Endothelial cell of umbilical vein (primary cell): Measurements from ENCODE around the gene GIMAP8. TPM values are rescaled to one million over a fixed set of nuclear protein-coding genes. Genes with fewer than 3 reads are reported as not detected.

Experiments used
- BruUV-seq: library from RNA; stranded (reverse); fragments of 400-500 nt; replicated peaks from 2 replicates; lab custom pipeline; 2021; lab: Mats Ljungman, UMichigan
- CTCF ChIA-PET: fragments of 300-600, 350-600 bp; sonication (Branson Sonifier 250); formaldehyde crosslinking; loops from one replicate; lab custom pipeline; 2021; ENCODE audit warnings: antibody characterized with exemption, inconsistent platforms; lab: Charles Lee
- POLR2A ChIA-PET: fragments of 300-600, 350-600 bp; sonication (Branson Sonifier 250); formaldehyde crosslinking; loops from one replicate; lab custom pipeline; 2021; ENCODE audit warnings: antibody characterized with exemption, inconsistent platforms; lab: Charles Lee
- DNase-seq: peaks from one replicate; pipeline ENCODE4 v3.0.0-alpha.2; 2011; ENCODE audit warnings: low read depth, low spot score
- FAIRE-seq: peaks from 2 replicates; lab custom pipeline; 2011; peaks lifted over from hg19 to GRCh38; lab: Jason Lieb, UNC
- H2AFZ ChIP-seq: 2 replicates; pipeline ENCODE4 v1.6.0; 2012; ENCODE audit warnings: low read depth, low read length, control low read depth, inconsistent platforms
- H3K27ac ChIP-seq: 2 replicates; pipeline ENCODE4 v1.5.1; 2011; ENCODE audit warnings: low read depth, mild to moderate bottlenecking, control low read depth, low read length, moderate library complexity; ENCODE audit not compliant: insufficient read depth
- H3K27me3 ChIP-seq, 2 experiments: 2 replicates each; pipeline versions ENCODE4 v1.6.0 to v1.6.1; 2011; ENCODE audit warnings: low read length in 2 of 2, mixed read lengths in 1 of 2; ENCODE audit not compliant: control insufficient read depth in 2 of 2, insufficient read depth in 2 of 2
- H3K36me3 ChIP-seq, 2 experiments: 2 replicates in 1 of 2; 3 replicates in 1 of 2; pipeline ENCODE4 v1.5.1; 2011; ENCODE audit warnings: low read length in 2 of 2, mild to moderate bottlenecking in 1 of 2, moderate library complexity in 1 of 2; ENCODE audit not compliant: control insufficient read depth in 2 of 2, insufficient read depth in 2 of 2; ENCODE audit errors: extremely low read depth in 1 of 2
- H3K4me1 ChIP-seq: 3 replicates; pipeline ENCODE4 v1.5.1; 2011; ENCODE audit warnings: mild to moderate bottlenecking, low read length; ENCODE audit not compliant: control insufficient read depth, insufficient read depth; ENCODE audit errors: extremely low read depth
- H3K4me2 ChIP-seq: 2 replicates; pipeline ENCODE4 v1.6.1; 2011; ENCODE audit warnings: low read length, control low read depth, mixed read lengths; ENCODE audit not compliant: insufficient read depth
- H3K4me3 ChIP-seq, 3 experiments: fragments of 200-600 bp in 1 of 3; sonication (generic), shearing (Covaris generic) in 1 of 3; replicated peaks in 1 of 3; 2 replicates each; pipeline ENCODE4 v1.5.1; 2011 to 2016; ENCODE audit warnings: control low read depth in 3 of 3, low read length in 3 of 3, mild to moderate bottlenecking in 2 of 3, inconsistent platforms in 1 of 3, low read depth in 1 of 3, moderate library complexity in 1 of 3; ENCODE audit not compliant: insufficient read depth in 1 of 3
- H3K79me2 ChIP-seq: 2 replicates; pipeline ENCODE4 v1.6.0; 2012; ENCODE audit warnings: low read length, inconsistent platforms; ENCODE audit not compliant: control insufficient read depth, insufficient read depth
- H3K9ac ChIP-seq: replicated peaks from 2 replicates; pipeline ENCODE3; 2011; ENCODE audit warnings: low read length, control low read depth; ENCODE audit not compliant: insufficient read depth; ENCODE audit errors: extremely low read depth
- H3K9me1 ChIP-seq: replicated peaks from 3 replicates; pipeline ENCODE4 v1.6.0; 2011; ENCODE audit warnings: mild to moderate bottlenecking, low read length; ENCODE audit not compliant: control insufficient read depth, insufficient read depth; ENCODE audit errors: extremely low read depth
- H3K9me3 ChIP-seq: replicated peaks from 2 replicates; pipeline ENCODE4 v1.5.1; 2012; ENCODE audit warnings: low read length, inconsistent platforms; ENCODE audit not compliant: control insufficient read depth, insufficient read depth
- H4K20me1 ChIP-seq: replicated peaks from 2 replicates; pipeline ENCODE3; 2011; ENCODE audit warnings: mild to moderate bottlenecking, low read length; ENCODE audit not compliant: control insufficient read depth, insufficient read depth; ENCODE audit errors: extremely low read depth
- CTCF ChIP-seq, 2 donors: IDR thresholded peaks; 1 replicate in 1 of 2; 2 replicates in 1 of 2; pipeline ENCODE4 v1.5.1; 2011; ENCODE audit warnings: low read length in 2 of 2, mild to moderate bottlenecking in 2 of 2, moderate library complexity in 2 of 2, control low read depth in 1 of 2, inconsistent platforms in 1 of 2, low read depth in 1 of 2; ENCODE audit not compliant: insufficient read depth in 1 of 2; ENCODE audit errors: extremely low read depth in 1 of 2
- GATA2 ChIP-seq: IDR thresholded peaks from 2 replicates; pipeline ENCODE4 v1.7.0; 2011; ENCODE audit warnings: low read depth, mild to moderate bottlenecking, moderate library complexity, mixed read lengths, low read length; ENCODE audit not compliant: insufficient read length, insufficient read depth
- MAX ChIP-seq: IDR thresholded peaks from 2 replicates; pipeline ENCODE4 v1.6.1; 2011; ENCODE audit not compliant: insufficient read depth, insufficient read length
- POLR2A ChIP-seq: IDR thresholded peaks from 2 replicates; pipeline ENCODE4 v1.6.1; 2012; ENCODE audit warnings: low read depth, mild to moderate bottlenecking, control low read depth, low read length
- POLR2AphosphoS5 ChIP-seq: IDR thresholded peaks from 2 replicates; pipeline ENCODE4 v1.6.1; 2012; ENCODE audit warnings: low read depth, mild to moderate bottlenecking, control low read depth, low read length, moderate library complexity; ENCODE audit not compliant: insufficient read depth
- dilution Hi-C: fragments of 300-500 bp; cut with MboI; formaldehyde crosslinking; loops from one replicate; pipeline ENCODE4 v1.15.0; 2019; ENCODE audit warnings: low sequenced_read_pairs; ENCODE audit not compliant: extremely low pct_ligation_motif_present
- intact Hi-C: fragments of 100-400 bp; cut with micrococcal nuclease; formaldehyde crosslinking; loops from one replicate; pipeline ENCODE4 v1.10.0; 2022
- polyA plus RNA-seq, 4 experiments: library from polyadenylated mRNA; depleted of rRNA in 3 of 4; stranded (reverse) in 3 of 4; unstranded in 1 of 4; fragments of >200 nt; gene quantifications; 2 replicates each; pipeline versions ENCODE4 v1.2.1 to v1.2.3, GENCODE V29; 2011 to 2012; ENCODE audit warnings: missing spikeins in 1 of 4
- total RNA-seq: library from RNA; stranded (reverse); gene quantifications from 2 replicates; pipeline ENCODE4 v1.2.3, GENCODE V29; 2021

The GIMAP8 gene
- total and polyA plus RNA-seq, 2 donors (not counting 3 experiments of a cell fraction or from before 2014, with no cell fraction given) = 32.2 to 71.8 TPM

GRCh38 chr7:150465414-150465813, 15.0 kb downstream of the GIMAP8 start:
- DNase-seq = peak; percentile 27
- Histone ChIP-seq H3K27ac (no peak overlapping the region), H3K4me2 (no peak overlapping the region), H2AFZ (no peak overlapping the region), H3K9me3 (no peaks in the 10 kb centered on the region), H3K27me3 (no peaks in the 10 kb centered on the region), H3K9ac (no peak overlapping the region), H3K36me3 (peaks cover 16 to 17% of the 10 kb centered on the region in 2 experiments), H3K4me1 (peaks cover 22% of the 10 kb centered on the region), H4K20me1 (no peaks in the 10 kb centered on the region), H3K4me3 (no peak overlapping the region), H3K79me2 (peaks cover 39% of the 10 kb centered on the region), H3K9me1 (no peaks in the 10 kb centered on the region)
- TF ChIP-seq MAX (no peak), CTCF (IDR thresholded peaks at IDR 0.05; ENCODE audit: extremely low read depth in 1 of 2, insufficient read depth in 1 of 2, low read depth in 1 of 2, low read length in 2 of 2) (no peak), POLR2AphosphoS5 (no peak), GATA2 (no peak), POLR2A (no peak)
- FAIRE-seq = no peak
- ChIA-PET CTCF (interaction anchor here (1.1 to 2.8 kb wide), 4 partner anchors 8 to 18 kb away, joined by 3 to 9 read pairs (median 4); partner anchors contain the start of gene GIMAP8), POLR2A (no interaction called here)
- BruUV-seq = no TSS peak
- intact Hi-C loops (loop anchor here (5.0 kb wide), 4 partner anchors 52 to 222 kb away; partner anchors contain the start of genes GIMAP2 and GIMAP6), dilution Hi-C loops (no loop called here)
